Mesendoderm (in vitro differentiated cells): ENCODE measurements around the gene PTHLH.

Experiments
- DNase-seq: peaks from one replicate; pipeline ENCODE4 v3.0.0; 2013
- H2AK5ac ChIP-seq: 2 replicates; pipeline ENCODE4 v1.6.1; 2013; ENCODE audit warnings: low read length, inconsistent platforms
- H2BK120ac ChIP-seq: 2 replicates; pipeline ENCODE4 v1.6.1; 2013; ENCODE audit warnings: low read depth, mild to moderate bottlenecking, low read length, moderate library complexity, mixed read lengths
- H2BK15ac ChIP-seq: replicated peaks from 2 replicates; pipeline ENCODE4 v1.6.1; 2013; ENCODE audit warnings: low read depth, mild to moderate bottlenecking, moderate library complexity
- H2BK5ac ChIP-seq: 2 replicates; pipeline ENCODE4 v1.6.1; 2013; ENCODE audit warnings: low read length, inconsistent platforms
- H3K18ac ChIP-seq: 2 replicates; pipeline ENCODE4 v1.6.1; 2013; ENCODE audit warnings: mild to moderate bottlenecking, low read length, mixed read lengths
- H3K23ac ChIP-seq: one replicate; pipeline ENCODE4 v1.6.1; 2013; ENCODE audit warnings: low read length
- H3K27ac ChIP-seq: 2 replicates; pipeline ENCODE4 v1.5.1; 2013; ENCODE audit warnings: low read depth, mild to moderate bottlenecking, inconsistent platforms, low read length, moderate library complexity
- H3K27me3 ChIP-seq: 2 replicates; pipeline ENCODE4 v1.6.1; 2013; ENCODE audit warnings: low read length, control low read depth, mild to moderate bottlenecking, inconsistent platforms; ENCODE audit not compliant: insufficient read depth, poor library complexity
- H3K36me3 ChIP-seq: 2 replicates; pipeline ENCODE4 v1.6.1; 2013; ENCODE audit warnings: low read length, inconsistent platforms; ENCODE audit not compliant: control insufficient read depth, insufficient read depth
- H3K4ac ChIP-seq: one replicate; pipeline ENCODE4 v1.6.1; 2013; ENCODE audit warnings: low read depth, mild to moderate bottlenecking, low read length, moderate library complexity
- H3K4me1 ChIP-seq: 2 replicates; pipeline ENCODE4 v1.6.1; 2013; ENCODE audit warnings: low read depth, low read length, inconsistent platforms; ENCODE audit not compliant: control insufficient read depth
- H3K4me2 ChIP-seq: 2 replicates; pipeline ENCODE4 v1.6.1; 2013; ENCODE audit warnings: low read length
- H3K4me3 ChIP-seq: 2 replicates; pipeline ENCODE4 v1.5.1; 2013; ENCODE audit warnings: mild to moderate bottlenecking, low read length
- H3K56ac ChIP-seq: one replicate; pipeline ENCODE4 v1.6.1; 2013; ENCODE audit warnings: low read length
- H3K79me1 ChIP-seq: 2 replicates; pipeline ENCODE4 v1.6.1; 2013; ENCODE audit warnings: low read length, inconsistent platforms
- H3K79me2 ChIP-seq: 2 replicates; pipeline ENCODE4 v1.6.1; 2013; ENCODE audit warnings: mild to moderate bottlenecking, low read length; ENCODE audit not compliant: control insufficient read depth, insufficient read depth
- H3K9ac ChIP-seq: 2 replicates; pipeline ENCODE4 v1.6.1; 2013; ENCODE audit warnings: low read length, inconsistent platforms
- H4K5ac ChIP-seq: one replicate; pipeline ENCODE4 v1.6.1; 2013; ENCODE audit warnings: low read length
- H4K8ac ChIP-seq: one replicate; pipeline ENCODE4 v1.6.1; 2013; ENCODE audit warnings: low read depth, mild to moderate bottlenecking, control low read depth, low read length, moderate library complexity
- WGBS: extraction: QIAGEN DNeasy Blood & Tissue Kit; methylation state at CpG from one replicate; pipeline ENCODE4 v1.1.7; 2013; ENCODE audit warnings: low lambda C conversion rate, missing lambda C conversion rate; ENCODE audit not compliant: insufficient coverage; ENCODE audit errors: extremely low coverage; 5-methylcytosine and 5-hydroxymethylcytosine counted together

PTHLH gene

GRCh38 chr12:27982385-27982784, 9.9 kb upstream of the PTHLH start:
- H3K27me3 ChIP-seq, result peaks cover 2% of the 10 kb centered on the region
- no peak overlapping the region for H3K4me2 ChIP-seq
- no peak overlapping the region for H3K18ac ChIP-seq
- no CpG with 5 or more reads among the region's 2 CpGs for WGBS
- no peak overlapping the region for H3K27ac ChIP-seq
- H4K5ac ChIP-seq, result no peak overlapping the region
- no peak for DNase-seq
- no peak overlapping the region for H3K56ac ChIP-seq
- H2BK5ac ChIP-seq, result no peak overlapping the region
- no peak overlapping the region for H2BK15ac ChIP-seq
- H3K36me3 ChIP-seq, result no peaks in the 10 kb centered on the region
- H2AK5ac ChIP-seq, result no peak overlapping the region
- H3K79me1 ChIP-seq, result no peaks in the 10 kb centered on the region
- no peak overlapping the region for H2BK120ac ChIP-seq
- no peak overlapping the region for H4K8ac ChIP-seq
- no peak overlapping the region for H3K23ac ChIP-seq
- H3K4ac ChIP-seq, result no peak overlapping the region
- no peaks in the 10 kb centered on the region for H3K4me1 ChIP-seq
- no peaks in the 10 kb centered on the region for H3K79me2 ChIP-seq
- no peak overlapping the region for H3K4me3 ChIP-seq
- no peak overlapping the region for H3K9ac ChIP-seq

- Histone ChIP-seq H2BK15ac (no peak overlapping the region), H3K18ac (no peak overlapping the region), H2AK5ac (no peak overlapping the region), H3K4me3 (no peak overlapping the region), H3K4me2 (no peak overlapping the region), H3K4me1 (no peaks in the 10 kb centered on the region), H3K4ac (no peak overlapping the region), H3K27me3 (peaks cover 2% of the 10 kb centered on the region), H3K9ac (no peak overlapping the region), H4K5ac (no peak overlapping the region), H4K8ac (no peak overlapping the region), H3K36me3 (no peaks in the 10 kb centered on the region), H2BK120ac (no peak overlapping the region), H3K27ac (no peak overlapping the region), H3K56ac (no peak overlapping the region), H2BK5ac (no peak overlapping the region), H3K79me2 (no peaks in the 10 kb centered on the region), H3K23ac (no peak overlapping the region), H3K79me1 (no peaks in the 10 kb centered on the region)
- no CpG with 5 or more reads among the region's 2 CpGs for WGBS
- no peak for DNase-seq
Observed at GRCh38 chr12:27981874-27982273, 9.3 kb upstream of the PTHLH start.

GRCh38 chr12:27979145-27979544, 6.6 kb upstream of the PTHLH start:
- no peak overlapping the region for H4K5ac ChIP-seq
- no peak overlapping the region for H2BK120ac ChIP-seq
- H3K79me1 ChIP-seq, result no peaks in the 10 kb centered on the region
- no peaks in the 10 kb centered on the region for H3K36me3 ChIP-seq
- no peak overlapping the region for H3K9ac ChIP-seq
- H3K79me2 ChIP-seq, result no peaks in the 10 kb centered on the region
- no peak overlapping the region for H2BK5ac ChIP-seq
- H3K18ac ChIP-seq, result no peak overlapping the region
- H2AK5ac ChIP-seq, result no peak overlapping the region
- H3K4me3 ChIP-seq, result no peak overlapping the region
- H3K4me2 ChIP-seq, result no peak overlapping the region
- no peak for DNase-seq
- no peak overlapping the region for H4K8ac ChIP-seq
- no peaks in the 10 kb centered on the region for H3K4me1 ChIP-seq
- H3K27ac ChIP-seq, result no peak overlapping the region
- H3K27me3 ChIP-seq, result peaks cover 17% of the 10 kb centered on the region
- no peak overlapping the region for H3K23ac ChIP-seq
- no peak overlapping the region for H3K56ac ChIP-seq
- H2BK15ac ChIP-seq, result no peak overlapping the region
- H3K4ac ChIP-seq, result no peak overlapping the region

- H3K79me1 ChIP-seq, result no peaks in the 10 kb centered on the region
- H3K4me1 ChIP-seq, result no peaks in the 10 kb centered on the region
- no peak overlapping the region for H2AK5ac ChIP-seq
- H3K27ac ChIP-seq, result no peak overlapping the region
- H2BK15ac ChIP-seq, result no peak overlapping the region
- H3K56ac ChIP-seq, result peak overlapping the region; percentile 25
- H3K36me3 ChIP-seq, result no peaks in the 10 kb centered on the region
- H3K27me3 ChIP-seq, result peaks cover 36% of the 10 kb centered on the region
- H3K4me2 ChIP-seq, result peak overlapping the region; percentile 45
- peak overlapping the region; percentile 10 for H3K4me3 ChIP-seq
- no peak overlapping the region for H2BK120ac ChIP-seq
- no CpG with 5 or more reads among the region's 61 CpGs for WGBS
- H3K4ac ChIP-seq, result no peak overlapping the region
- no peaks in the 10 kb centered on the region for H3K79me2 ChIP-seq
- H2BK5ac ChIP-seq, result no peak overlapping the region
- H3K18ac ChIP-seq, result no peak overlapping the region
- no peak overlapping the region for H4K8ac ChIP-seq
- no peak overlapping the region for H3K23ac ChIP-seq
- H4K5ac ChIP-seq, result no peak overlapping the region
- DNase-seq, result peak; percentile 72
- peak overlapping the region; percentile 27 for H3K9ac ChIP-seq
Observed at GRCh38 chr12:27975222-27976136, 2.9 kb upstream of the PTHLH start.

- Histone ChIP-seq H2AK5ac (no peak overlapping the region), H3K18ac (no peak overlapping the region), H3K23ac (no peak overlapping the region), H3K4ac (no peak overlapping the region), H3K36me3 (no peaks in the 10 kb centered on the region), H2BK15ac (no peak overlapping the region), H3K4me3 (peak overlapping the region; percentile 10), H3K79me2 (no peaks in the 10 kb centered on the region), H3K4me2 (peak overlapping the region; percentile 61), H3K56ac (peak overlapping the region; percentile 25), H3K27ac (no peak overlapping the region), H3K79me1 (no peaks in the 10 kb centered on the region), H4K5ac (no peak overlapping the region), H2BK5ac (no peak overlapping the region), H3K4me1 (no peaks in the 10 kb centered on the region), H4K8ac (no peak overlapping the region), H3K9ac (peak overlapping the region; percentile 27), H2BK120ac (no peak overlapping the region), H3K27me3 (peaks cover 36% of the 10 kb centered on the region)
- DNase-seq, result peak; percentile 25
- no CpG with 5 or more reads among the region's 26 CpGs for WGBS
Observed at GRCh38 chr12:27974735-27975221, 2.2 kb upstream of the PTHLH start.
